ENCODE results near the gene KIF12. TPM values are rescaled to one million over a fixed set of nuclear protein-coding genes. Genes with fewer than 3 reads are reported as not detected.
A peak's percentile ranks its signal among the peaks of the same experiment; 100 is the strongest.

Gene KIF12
- total and polyA plus RNA-seq, 2 of the 13 experiments (the other 11 are each of a cell fraction or from before 2014, with no cell fraction given) = 1.8 to 12.5 TPM

- TF ChIP-seq CHD4 (IDR thresholded peaks at IDR 0.05; ENCODE audit: borderline replicate concordance, low read length) (peak; percentile 99; the same call in 1 of the 2 replicates), ATM (IDR thresholded peaks at IDR 0.05; ENCODE audit: borderline replicate concordance) (no peak), AGO1 (IDR thresholded peaks at IDR 0.05; ENCODE audit: low read depth, low read length, poor library complexity, severe bottlenecking) (no peak), CEBPZ (IDR thresholded peaks at IDR 0.05; ENCODE audit: low read length) (no peak), RNF2 (conservative IDR thresholded peaks at IDR 0.05; ENCODE audit: low read depth) (no peak), FIP1L1 (IDR thresholded peaks at IDR 0.05; ENCODE audit: borderline replicate concordance, insufficient read depth, low read depth, low read length) (peak; percentile 86; the same call in 1 of the 2 replicates), TBL1XR1 (IDR thresholded peaks at IDR 0.05; ENCODE audit: borderline replicate concordance, low read length, partially characterized antibody) (peak; percentile 90), NONO (IDR thresholded peaks at IDR 0.05) (no peak), NONO (CRISPR knock-in tag; conservative IDR thresholded peaks at IDR 0.05) (no peak), ZNF546 (CRISPR knock-in tag; conservative IDR thresholded peaks at IDR 0.05) (peak; percentile 65; the same call in 1 of the 2 replicates), ZNF383 (CRISPR knock-in tag; IDR thresholded peaks at IDR 0.05; ENCODE audit: borderline replicate concordance) (0 out of 2 replicates have a peak, but pooled peaks have one; percentile 68), SRSF9 (IDR thresholded peaks at IDR 0.05; ENCODE audit: borderline replicate concordance, insufficient read depth, low read depth, low read length, poor library complexity, severe bottlenecking) (no peak), CENPBD1 (CRISPR knock-in tag; IDR thresholded peaks at IDR 0.05; ENCODE audit: borderline replicate concordance, low read depth) (no peak), SPEN (CRISPR knock-in tag; IDR thresholded peaks at IDR 0.05; ENCODE audit: low read depth) (peak; percentile 95), BRCA1 (CRISPR knock-in tag; IDR thresholded peaks at IDR 0.05) (no peak), MEF2D (CRISPR knock-in tag; IDR thresholded peaks at IDR 0.05) (peak; percentile 95), RELA (CRISPR knock-in tag; IDR thresholded peaks at IDR 0.05) (peak; percentile 94), MLX (CRISPR knock-in tag; IDR thresholded peaks at IDR 0.05) (peak; percentile 91), NCOR1 (IDR thresholded peaks at IDR 0.05; ENCODE audit: borderline replicate concordance, low read length) (peak; percentile 80; the same call in 1 of the 2 replicates), ZFP41 (CRISPR knock-in tag; IDR thresholded peaks at IDR 0.05; ENCODE audit: borderline replicate concordance) (no peak; the same call in 1 of the 2 replicates), GPN1 (CRISPR knock-in tag; IDR thresholded peaks at IDR 0.05; ENCODE audit: borderline replicate concordance) (no peak), ZFP37 (CRISPR knock-in tag; IDR thresholded peaks at IDR 0.05; ENCODE audit: borderline replicate concordance) (peak; percentile 86; the same call in 1 of the 2 replicates), KDM4B (CRISPR knock-in tag; IDR thresholded peaks at IDR 0.05) (peak; percentile 90; the same call in 1 of the 2 replicates), ATF1 (CRISPR knock-in tag; IDR thresholded peaks at IDR 0.05) (no peak), TP53 (CRISPR knock-in tag; conservative IDR thresholded peaks at IDR 0.05) (peak; percentile 87), ZNF547 (CRISPR knock-in tag; IDR thresholded peaks at IDR 0.05) (peak; percentile 55; the same call in 1 of the 2 replicates)
Observed at GRCh38 chr9:114078021-114078780, 20.9 kb downstream of the KIF12 start, which contains the start of gene AMBP (continued).
